GM23338 (cell line): ENCODE results near the gene FGG. TPM values are rescaled to one million over a fixed set of nuclear protein-coding genes. Genes with fewer than 3 reads are reported as not detected.

Experiments
- ATAC-seq: fragments of 200-7000 bp; cut with Tn5 transposase; 3 replicates; pipeline ENCODE4 v1.9.1; 2020
- DNase-seq: peaks from one replicate; pipeline ENCODE4 v3.0.0-alpha.2; 2015; ENCODE audit warnings: low spot score
- H2AFZ ChIP-seq: fragments of 200-600 bp; sonication (generic); 2 replicates; pipeline ENCODE4 v1.8.0; 2016; ENCODE audit warnings: antibody characterized with exemption, mild to moderate bottlenecking, moderate library complexity
- H3F3A ChIP-seq: fragments of 200-600 bp; sonication (generic); replicated peaks from 2 replicates; pipeline ENCODE4 v1.8.0; 2017; ENCODE audit warnings: antibody characterized with exemption, mixed run types, low read depth
- H3K27ac ChIP-seq: fragments of 200-600 bp; sonication (generic); 2 replicates; pipeline ENCODE4 v1.6.1; 2016; ENCODE audit warnings: low read depth
- H3K27me3 ChIP-seq: fragments of 200-600 bp; sonication (generic); 2 replicates; pipeline ENCODE4 v1.8.0; 2016; ENCODE audit warnings: mild to moderate bottlenecking, mixed run types, moderate library complexity; ENCODE audit not compliant: insufficient read depth
- H3K36me3 ChIP-seq: fragments of 200-600 bp; sonication (generic); 2 replicates; pipeline ENCODE4 v1.8.0; 2016; ENCODE audit warnings: mild to moderate bottlenecking; ENCODE audit not compliant: insufficient read depth
- H3K4me1 ChIP-seq: fragments of 200-600 bp; sonication (generic); 2 replicates; pipeline ENCODE4 v1.8.0; 2016; ENCODE audit warnings: mild to moderate bottlenecking, moderate library complexity; ENCODE audit not compliant: insufficient read depth
- H3K4me2 ChIP-seq: fragments of 200-600 bp; sonication (generic); 2 replicates; pipeline ENCODE4 v1.7.1; 2017; ENCODE audit warnings: mixed run types
- H3K4me3 ChIP-seq: fragments of 200-600 bp; sonication (generic); 2 replicates; pipeline ENCODE4 v1.6.1; 2016; ENCODE audit warnings: mixed run types
- H3K79me2 ChIP-seq: fragments of 200-600 bp; sonication (generic); replicated peaks from 2 replicates; pipeline ENCODE4 v1.8.0; 2017; ENCODE audit warnings: mild to moderate bottlenecking; ENCODE audit not compliant: insufficient read depth
- H3K9me2 ChIP-seq: fragments of 200-600 bp; sonication (generic); 2 replicates; pipeline ENCODE4 v1.8.0; 2017; ENCODE audit not compliant: insufficient read depth
- H4K20me1 ChIP-seq: fragments of 200-600 bp; sonication (generic); replicated peaks from 2 replicates; pipeline ENCODE4 v1.8.0; 2017; ENCODE audit warnings: mild to moderate bottlenecking; ENCODE audit not compliant: insufficient read depth
- H3K27ac Mint-ChIP-seq: 2 replicates; pipeline ENCODE4 v1.8.0; 2020; ENCODE audit warnings: inconsistent platforms, mild to moderate bottlenecking, moderate library complexity, mixed read lengths
- H3K27me3 Mint-ChIP-seq: 3 replicates; pipeline ENCODE4 v1.8.0; 2022; ENCODE audit warnings: low read depth, mild to moderate bottlenecking, moderate library complexity, mixed read lengths, inconsistent platforms; ENCODE audit not compliant: insufficient read depth, poor library complexity
- H3K36me3 Mint-ChIP-seq: 3 replicates; pipeline ENCODE4 v1.8.0; 2021; ENCODE audit warnings: low read depth, mild to moderate bottlenecking, inconsistent platforms, moderate library complexity, mixed read lengths
- H3K4me1 Mint-ChIP-seq: 3 replicates; pipeline ENCODE4 v1.8.0; 2020; ENCODE audit warnings: mild to moderate bottlenecking, inconsistent platforms, mixed read lengths
- H3K4me3 Mint-ChIP-seq: 3 replicates; pipeline ENCODE4 v1.8.0; 2021; ENCODE audit warnings: moderate library complexity, mild to moderate bottlenecking, inconsistent platforms, mixed read lengths
- H3K9me3 Mint-ChIP-seq: 3 replicates; pipeline ENCODE4 v1.8.0; 2020; ENCODE audit warnings: moderate library complexity, mild to moderate bottlenecking, inconsistent platforms, mixed read lengths
- CREB1 ChIP-seq: fragments of 250-450 bp; sonication (Bioruptor Pico); IDR thresholded peaks from 2 replicates; pipeline ENCODE4 v1.5.0; 2020; ENCODE audit warnings: low read depth, mild to moderate bottlenecking, moderate library complexity
- CTCF ChIP-seq, 2 experiments: fragments of 200-600 bp in 1 of 2; sonication (generic) in 1 of 2; conservative IDR thresholded peaks; 2 replicates each; pipeline versions ENCODE4 v1.5.1 to v1.6.1; 2016 to 2017; ENCODE audit warnings: antibody characterized with exemption in 2 of 2, low read depth in 2 of 2, mild to moderate bottlenecking in 2 of 2, moderate library complexity in 1 of 2
- ETS1 ChIP-seq: IDR thresholded peaks from 2 replicates; pipeline ENCODE4 v1.6.1; 2016; ENCODE audit warnings: antibody characterized with exemption
- EZH2 ChIP-seq: fragments of 200-600 bp; sonication (generic); IDR thresholded peaks from one replicate; pipeline ENCODE4 v1.8.0; 2017; ENCODE audit warnings: antibody characterized with exemption, mild to moderate bottlenecking, low read depth; ENCODE audit not compliant: unreplicated experiment
- EZH2phosphoT487 ChIP-seq: fragments of 200-600 bp; sonication (generic); IDR thresholded peaks from one replicate; pipeline ENCODE4 v1.8.1; 2018; ENCODE audit warnings: antibody characterized with exemption; ENCODE audit not compliant: unreplicated experiment
- JUNB ChIP-seq: IDR thresholded peaks from one replicate; pipeline ENCODE4 v1.6.1; 2016; ENCODE audit warnings: antibody characterized with exemption; ENCODE audit not compliant: unreplicated experiment
- NANOG ChIP-seq: IDR thresholded peaks from 2 replicates; pipeline ENCODE4 v1.6.1; 2016; ENCODE audit warnings: antibody characterized with exemption, borderline replicate concordance
- POLR2AphosphoS5 ChIP-seq: IDR thresholded peaks from 2 replicates; pipeline ENCODE4 v1.6.1; 2016; ENCODE audit warnings: antibody characterized with exemption, low read depth
- REST ChIP-seq: IDR thresholded peaks from one replicate; pipeline ENCODE4 v1.6.1; 2018; ENCODE audit warnings: antibody characterized with exemption; ENCODE audit not compliant: unreplicated experiment
- STAT1 ChIP-seq: IDR thresholded peaks from one replicate; pipeline ENCODE4 v1.6.1; 2016; ENCODE audit warnings: antibody characterized with exemption; ENCODE audit not compliant: unreplicated experiment
- ZNF114 ChIP-seq: fragments of 250-450 bp; sonication (Bioruptor Pico); IDR thresholded peaks from 2 replicates; pipeline ENCODE4 v1.5.0; 2020; ENCODE audit warnings: mild to moderate bottlenecking, moderate library complexity
- ZNF331 ChIP-seq: fragments of 250-450 bp; sonication (Bioruptor Pico); IDR thresholded peaks from 2 replicates; pipeline ENCODE4 v1.5.0; 2020; ENCODE audit warnings: low read depth, mild to moderate bottlenecking, moderate library complexity
- ZNF462 ChIP-seq: fragments of 250-450 bp; sonication (Bioruptor Pico); IDR thresholded peaks from 2 replicates; pipeline ENCODE4 v1.5.0; 2020; ENCODE audit warnings: mild to moderate bottlenecking, moderate library complexity
- polyA plus RNA-seq: library from polyadenylated mRNA; unstranded; fragments of >200 nt; fragmentation: Nextera tagmentation; extraction: Ambion mirVana; gene quantifications from 2 replicates; pipeline ENCODE4 v1.2.1, GENCODE V29; 2016
- total RNA-seq: library from RNA; depleted of rRNA; stranded (reverse); fragments of >200 nt; shearing (Covaris generic); gene quantifications from 2 replicates; pipeline ENCODE4 v1.2.3, GENCODE V29; 2014

FGG gene
- total and polyA plus RNA-seq, 2 experiments from 2014 or later = not detected

GRCh38 chr4:154610582-154610981, 1.9 kb downstream of the FGG start:
- no peaks in the 10 kb centered on the region for H3K79me2 ChIP-seq
- ATAC-seq = no peak

More at GRCh38 chr4:154610582-154610981, 1.9 kb downstream of the FGG start:
- H4K20me1 ChIP-seq = no peaks in the 10 kb centered on the region
- H2AFZ ChIP-seq = no peak overlapping the region
- no peak for DNase-seq
- Mint-ChIP-seq H3K4me1 (no peaks in the 10 kb centered on the region), H3K27me3 (no peaks in the 10 kb centered on the region), H3K4me3 (no peak overlapping the region), H3K36me3 (no peaks in the 10 kb centered on the region), H3K27ac (no peak overlapping the region), H3K9me3 (no peaks in the 10 kb centered on the region)
- no peaks in the 10 kb centered on the region for H3K4me1 ChIP-seq
- no peak overlapping the region for H3K27ac ChIP-seq
- TF ChIP-seq ZNF331 (CRISPR knock-in tag) (no peak), POLR2AphosphoS5 (no peak), ZNF462 (CRISPR knock-in tag) (no peak), EZH2 (no peak), ZNF114 (CRISPR knock-in tag) (no peak), CTCF (conservative IDR thresholded peaks at IDR 0.05; ENCODE audit: low read depth in 2 of 2) (no peak), CREB1 (no peak), EZH2phosphoT487 (no peak), STAT1 (no peak), ETS1 (no peak), REST (no peak), JUNB (no peak), NANOG (no peak)
- no peak overlapping the region for H3K4me3 ChIP-seq
- no peaks in the 10 kb centered on the region for H3F3A ChIP-seq
- no peak overlapping the region for H3K4me2 ChIP-seq
- no peaks in the 10 kb centered on the region for H3K36me3 ChIP-seq
- H3K27me3 ChIP-seq = no peaks in the 10 kb centered on the region
- no peaks in the 10 kb centered on the region for H3K9me2 ChIP-seq
